H1 (cell line): ENCODE measurements around the gene PERCC1. TPM values are rescaled to one million over a fixed set of nuclear protein-coding genes. Genes with fewer than 3 reads are reported as not detected.

Experiments
- CTCF ChIA-PET: fragments of 300-600 bp; sonication (Branson Sonifier 250); formaldehyde crosslinking; loops from one replicate; lab custom pipeline; 2021; ENCODE audit not compliant: partially characterized antibody; lab: Charles Lee
- POLR2A ChIA-PET: fragments of 300-600 bp; sonication (Branson Sonifier 250); formaldehyde crosslinking; loops from one replicate; lab custom pipeline; 2021; ENCODE audit warnings: inconsistent platforms; ENCODE audit not compliant: partially characterized antibody; lab: Charles Lee
- DNase-seq, 2 experiments: peaks; one replicate each; pipeline versions ENCODE4 v3.0.0 to v3.0.0-alpha.2; 2010 to 2022; ENCODE audit warnings: low spot score in 2 of 2, low read depth in 1 of 2, mixed read lengths in 1 of 2
- FAIRE-seq: peaks from 2 replicates; lab custom pipeline; 2011; peaks lifted over from hg19 to GRCh38; lab: Jason Lieb, UNC
- H2AFZ ChIP-seq: 2 replicates; pipeline ENCODE4 v1.8.1; 2012; ENCODE audit warnings: low read length, inconsistent platforms
- H2AK5ac ChIP-seq: 2 replicates; pipeline ENCODE4 v1.6.1; 2013; ENCODE audit warnings: low read depth, low read length
- H2BK120ac ChIP-seq: replicated peaks from 2 replicates; pipeline ENCODE3; 2013; ENCODE audit warnings: low read depth, low read length, inconsistent platforms
- H2BK12ac ChIP-seq: 2 replicates; pipeline ENCODE4 v1.6.1; 2013; ENCODE audit warnings: low read depth, low read length
- H2BK15ac ChIP-seq: 2 replicates; pipeline ENCODE4 v1.6.1; 2013; ENCODE audit warnings: low read length
- H2BK20ac ChIP-seq: 2 replicates; pipeline ENCODE4 v1.6.1; 2013; ENCODE audit warnings: low read length
- H2BK5ac ChIP-seq: 2 replicates; pipeline ENCODE4 v1.6.1; 2013; ENCODE audit warnings: low read depth, low read length
- H3K14ac ChIP-seq: 2 replicates; pipeline ENCODE4 v1.6.1; 2013; ENCODE audit warnings: inconsistent platforms; ENCODE audit not compliant: insufficient read length
- H3K18ac ChIP-seq: 2 replicates; pipeline ENCODE4 v1.6.1; 2013; ENCODE audit warnings: low read length; ENCODE audit errors: extremely low read depth
- H3K23ac ChIP-seq: 2 replicates; pipeline ENCODE4 v1.6.1; 2013; ENCODE audit warnings: inconsistent platforms; ENCODE audit not compliant: insufficient read length
- H3K23me2 ChIP-seq: 2 replicates; pipeline ENCODE4 v1.6.1; 2013; ENCODE audit warnings: low read depth, low read length
- H3K27ac ChIP-seq: 2 replicates; pipeline ENCODE4 v1.6.1; 2011; ENCODE audit warnings: low read depth, low read length, inconsistent platforms
- H3K27me3 ChIP-seq, 4 experiments: replicated peaks in 1 of 4; 1 replicate in 1 of 4; 2 replicates in 3 of 4; pipeline versions ENCODE4 v1.6.1 to v1.8.1; 2011 to 2013; ENCODE audit warnings: low read length in 3 of 4, mild to moderate bottlenecking in 3 of 4, inconsistent platforms in 2 of 4, mixed read lengths in 2 of 4, moderate library complexity in 1 of 4; ENCODE audit not compliant: control insufficient read depth in 3 of 4, insufficient read depth in 3 of 4; ENCODE audit errors: extremely low read depth in 1 of 4
- H3K36me3 ChIP-seq, 4 experiments: 2 replicates each; pipeline versions ENCODE4 v1.6.1 to v1.8.1; 2011 to 2013; ENCODE audit warnings: mild to moderate bottlenecking in 4 of 4, low read length in 3 of 4, moderate library complexity in 2 of 4, control low read depth in 1 of 4, inconsistent platforms in 1 of 4; ENCODE audit not compliant: insufficient read depth in 4 of 4, control insufficient read depth in 2 of 4
- H3K4ac ChIP-seq: replicated peaks from 2 replicates; pipeline ENCODE3; 2013; ENCODE audit warnings: low read length, low read depth, mixed read lengths, inconsistent platforms; ENCODE audit not compliant: insufficient read length
- H3K4me1 ChIP-seq, 4 experiments: replicated peaks in 1 of 4; 1 replicate in 1 of 4; 2 replicates in 3 of 4; pipeline versions ENCODE4 v1.6.1 to v1.8.1; 2011 to 2013; ENCODE audit warnings: low read length in 3 of 4, inconsistent platforms in 2 of 4, mixed read lengths in 1 of 4; ENCODE audit not compliant: insufficient read depth in 4 of 4, control insufficient read depth in 3 of 4
- H3K4me2 ChIP-seq, 2 experiments: 2 replicates each; pipeline versions ENCODE4 v1.6.1 to v1.8.1; 2011 to 2013; ENCODE audit warnings: low read depth in 2 of 2, low read length in 2 of 2, control low read depth in 1 of 2, inconsistent platforms in 1 of 2, mild to moderate bottlenecking in 1 of 2; ENCODE audit not compliant: insufficient read depth in 1 of 2
- H3K4me3 ChIP-seq, 4 experiments: fragments of 200-600, 300-600 bp in 1 of 4; sonication (generic), shearing (Covaris generic), sonication (Bioruptor Twin) in 1 of 4; 2 replicates each; pipeline versions ENCODE4 v1.5.1 to v1.8.1; 2011 to 2016; ENCODE audit warnings: low read length in 4 of 4, low read depth in 3 of 4, control low read depth in 2 of 4, inconsistent platforms in 2 of 4, mild to moderate bottlenecking in 2 of 4, mixed read lengths in 1 of 4, moderate library complexity in 1 of 4; ENCODE audit not compliant: insufficient read depth in 2 of 4; ENCODE audit errors: extremely low read depth in 1 of 4
- H3K56ac ChIP-seq: replicated peaks from 2 replicates; pipeline ENCODE3; 2013; ENCODE audit warnings: low read depth, mild to moderate bottlenecking, mixed read lengths, low read length, inconsistent platforms; ENCODE audit not compliant: insufficient read length
- H3K79me1 ChIP-seq: 2 replicates; pipeline ENCODE4 v1.6.1; 2013; ENCODE audit warnings: low read depth, low read length, control low read depth
- H3K79me2 ChIP-seq, 2 experiments: 2 replicates each; pipeline versions ENCODE4 v1.6.1 to v1.8.1; 2012 to 2013; ENCODE audit warnings: low read length in 2 of 2, mild to moderate bottlenecking in 2 of 2, inconsistent platforms in 1 of 2; ENCODE audit not compliant: insufficient read depth in 2 of 2, control insufficient read depth in 1 of 2
- H3K9ac ChIP-seq, 4 experiments: replicated peaks in 1 of 4; 1 replicate in 1 of 4; 2 replicates in 3 of 4; pipeline versions ENCODE4 v1.6.1 to v1.8.1; 2011 to 2013; ENCODE audit warnings: low read depth in 3 of 4, low read length in 3 of 4, control low read depth in 2 of 4, mild to moderate bottlenecking in 2 of 4, moderate library complexity in 2 of 4, inconsistent platforms in 1 of 4; ENCODE audit errors: extremely low read depth in 1 of 4
- H3K9me3 ChIP-seq, 2 experiments: 2 replicates each; pipeline versions ENCODE4 v1.6.1 to v1.8.1; 2012 to 2013; ENCODE audit warnings: mild to moderate bottlenecking in 2 of 2, moderate library complexity in 2 of 2, control low read depth in 1 of 2, inconsistent platforms in 1 of 2, low read depth in 1 of 2, low read length in 1 of 2, mixed read lengths in 1 of 2; ENCODE audit not compliant: insufficient read depth in 2 of 2
- H4K20me1 ChIP-seq, 2 experiments: replicated peaks in 1 of 2; 2 replicates each; pipeline versions ENCODE3 to v1.8.1; 2011 to 2013; ENCODE audit warnings: inconsistent platforms in 2 of 2, low read length in 2 of 2, mild to moderate bottlenecking in 1 of 2; ENCODE audit not compliant: insufficient read depth in 2 of 2, control insufficient read depth in 1 of 2
- H4K5ac ChIP-seq: 2 replicates; pipeline ENCODE4 v1.6.1; 2013; ENCODE audit warnings: low read length, low read depth, mixed read lengths, inconsistent platforms; ENCODE audit not compliant: insufficient read length
- H4K8ac ChIP-seq: 2 replicates; pipeline ENCODE4 v1.8.0; 2013; ENCODE audit warnings: mild to moderate bottlenecking, moderate library complexity, low read length, inconsistent platforms; ENCODE audit not compliant: insufficient read depth; ENCODE audit errors: extremely low read depth
- H4K91ac ChIP-seq: replicated peaks from 2 replicates; pipeline ENCODE3; 2013; ENCODE audit warnings: low read length, mixed read lengths, inconsistent platforms; ENCODE audit not compliant: insufficient read length
- BCL11A ChIP-seq, 2 experiments: IDR thresholded peaks; one replicate each; pipeline ENCODE4 v1.6.1; 2011; ENCODE audit warnings: low read depth in 2 of 2, low read length in 2 of 2, mild to moderate bottlenecking in 2 of 2
- EP300 ChIP-seq, 2 experiments: IDR thresholded peaks; 1 replicate in 1 of 2; 2 replicates in 1 of 2; pipeline ENCODE4 v1.6.1; 2011 to 2012; ENCODE audit warnings: low read depth in 2 of 2, low read length in 2 of 2, mild to moderate bottlenecking in 2 of 2, borderline replicate concordance in 1 of 2, inconsistent platforms in 1 of 2, moderate library complexity in 1 of 2
- MAFK ChIP-seq: IDR thresholded peaks from 2 replicates; pipeline ENCODE4 v1.6.1; 2012; ENCODE audit warnings: low read depth, mild to moderate bottlenecking, improper control_type of control experiment, low read length
- RFX5 ChIP-seq: IDR thresholded peaks from 2 replicates; pipeline ENCODE4 v1.6.1; 2011; ENCODE audit warnings: low read depth, low read length, improper control_type of control experiment, borderline replicate concordance
- SIX5 ChIP-seq: IDR thresholded peaks from 2 replicates; pipeline ENCODE4 v1.6.1; 2011; ENCODE audit warnings: mild to moderate bottlenecking, low read depth, low read length
- SRF ChIP-seq: IDR thresholded peaks from 2 replicates; pipeline ENCODE4 v1.6.1; 2011; ENCODE audit warnings: mild to moderate bottlenecking, low read depth, low read length, moderate library complexity
- SUZ12 ChIP-seq: fragments of 200-600 bp; sonication (generic); IDR thresholded peaks from 2 replicates; pipeline ENCODE4 v1.6.1; 2012; ENCODE audit warnings: mild to moderate bottlenecking, inconsistent platforms, low read length, moderate library complexity, mixed read lengths
- ZNF274 ChIP-seq: IDR thresholded peaks from 2 replicates; pipeline ENCODE4 v1.7.0; 2012; ENCODE audit warnings: low read length, borderline replicate concordance; ENCODE audit errors: extremely low read depth
- WGBS, 2 experiments: shearing (Covaris generic) in 1 of 2; methylation state at CpG; one replicate each; pipeline versions ENCODE4 v1.1.6 to v1.1.7; 2013 to 2015; ENCODE audit warnings: low lambda C conversion rate in 2 of 2, mixed read lengths in 2 of 2, inconsistent platforms in 1 of 2, low coverage in 1 of 2, missing lambda C conversion rate in 1 of 2; ENCODE audit not compliant: insufficient replicate concordance in 2 of 2, insufficient coverage in 1 of 2, insufficient read length in 1 of 2; ENCODE audit errors: extremely low coverage in 1 of 2, missing lambda C conversion rate in 1 of 2; 5-methylcytosine and 5-hydroxymethylcytosine counted together
- polyA plus RNA-seq, 7 experiments: library from polyadenylated mRNA; depleted of rRNA in 3 of 7; stranded (reverse) in 5 of 7; unstranded in 2 of 7; fragments of >200 nt in 5 of 7; fragments of 200-250 nt in 2 of 7; gene quantifications; 1 replicate in 5 of 7; 2 replicates in 1 of 7; 4 replicates in 1 of 7; pipeline versions ENCODE4 v1.2.1 to v1.2.3, GENCODE V29; 2011 to 2013; ENCODE audit warnings: missing spikeins in 2 of 7, mixed read lengths in 2 of 7
- total RNA-seq: library from RNA; stranded (reverse); fragmentation: NEBNext Ultra II Directional; extraction: Animal tissue kit (Norgen Biotek cat#: 25700); gene quantifications from 2 replicates; pipeline ENCODE4 v1.2.1, GENCODE V29; 2021
- TF ChIP-seq, protein P1 (sequence below): IDR thresholded peaks from 2 replicates; pipeline ENCODE4 v1.6.1; 2011; ENCODE audit warnings: low read depth, mild to moderate bottlenecking, low read length; ENCODE audit not compliant: insufficient read depth

Gene PERCC1
- total and polyA plus RNA-seq, 2 of the 8 experiments (the other 6 are each of a cell fraction or from before 2014, with no cell fraction given): not detected

DNA sequence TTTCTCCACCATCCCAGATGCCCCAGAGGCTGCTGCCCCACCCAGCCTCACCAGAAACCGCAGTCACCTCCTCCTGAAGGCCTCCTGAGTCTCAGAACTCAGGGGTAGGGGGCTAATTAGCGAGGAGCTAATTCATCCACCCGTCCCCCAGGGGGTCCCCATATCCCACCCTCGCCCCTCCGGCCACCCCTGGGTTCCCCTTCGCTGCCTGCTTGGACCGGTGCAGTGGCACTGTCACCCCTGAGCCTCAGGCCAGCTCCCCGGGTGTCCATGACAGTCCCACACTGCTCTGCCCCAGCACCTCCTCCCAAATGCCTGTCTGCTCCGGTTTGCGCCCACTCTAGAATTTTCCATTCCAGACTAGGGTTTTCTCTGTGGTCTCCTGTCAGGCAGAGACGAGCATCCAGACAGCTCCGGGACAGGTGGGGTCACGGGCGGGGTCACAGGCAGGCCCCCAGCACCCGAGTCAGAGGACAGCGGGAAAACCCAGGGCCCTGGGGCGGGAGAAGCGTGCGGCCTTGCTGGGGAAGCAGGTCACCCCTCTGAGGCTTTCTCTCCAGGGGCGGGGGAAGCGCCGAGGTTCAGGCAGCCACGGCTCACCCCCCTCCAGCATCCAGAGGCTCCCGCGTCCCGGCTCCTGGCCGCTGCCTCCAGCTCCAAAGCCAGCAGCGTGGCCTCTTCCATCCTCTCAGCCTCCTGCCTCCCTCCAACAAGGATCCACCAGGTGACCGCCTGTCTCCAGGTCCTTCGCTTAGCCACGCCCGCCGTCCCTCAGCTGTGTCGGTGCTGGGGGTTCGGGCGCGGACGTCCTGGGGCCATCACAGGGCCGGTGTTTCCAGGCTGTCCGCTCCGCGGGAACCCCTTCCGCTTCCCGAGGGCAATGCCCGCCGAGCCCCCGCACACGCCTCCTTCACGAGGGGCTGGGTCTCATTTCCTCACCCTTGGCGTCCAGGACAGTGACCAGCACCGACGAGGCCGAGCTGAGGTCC is 3.1 kb upstream of the PERCC1 start:
- Histone ChIP-seq H2BK12ac (0 out of 2 replicates have a peak overlapping the region, but pooled peaks have one; percentile 27), H3K18ac (no peak overlapping the region), H3K9me3 (no peaks in the 10 kb centered on the region), H2BK15ac (no peak overlapping the region), H3K14ac (no peak overlapping the region), H4K8ac (peak overlapping the region; percentile 97), H2BK5ac (peak overlapping the region; percentile 60; the same call in 1 of the 2 replicates), H3K23me2 (no peaks in the 10 kb centered on the region), H2AFZ (no peak overlapping the region), H3K4me1 (no peaks in the 10 kb centered on the region; a peak in 2 of 7 replicates), H3K27ac (no peak overlapping the region), H3K79me1 (no peaks in the 10 kb centered on the region), H3K23ac (no peak overlapping the region), H3K4ac (peak overlapping the region; percentile 69), H2BK20ac (peak overlapping the region; percentile 18; the same call in 1 of the 2 replicates), H3K56ac (no peak overlapping the region), H4K91ac (peak overlapping the region; percentile 74), H3K4me2 (no peak overlapping the region), H4K5ac (no peak overlapping the region), H2AK5ac (no peak overlapping the region), H4K20me1 (no peaks in the 10 kb centered on the region), H3K79me2 (no peaks in the 10 kb centered on the region), H3K36me3 (no peaks in the 10 kb centered on the region), H2BK120ac (no peak overlapping the region), H3K4me3 (no peak overlapping the region), H3K9ac (no peak overlapping the region), H3K27me3 (no peaks in the 10 kb centered on the region)
- WGBS, 2 experiments: 95% methylated on average over 33 of the region's 53 CpGs; no CpG with 5 or more reads in 1 of the 2 experiments
- DNase-seq (peak in 1 of 2 experiments; percentile 44), FAIRE-seq (no peak)
- POLR2A ChIA-PET: interaction anchor here (0.7 to 4.3 kb wide), 8 partner anchors 7 to 95 kb away, joined by 3 to 22 read pairs (median 4); partner anchors contain the start of genes CCDC154 and UQCC4
- CTCF ChIA-PET: interaction anchor here (1.2 to 3.9 kb wide), 13 partner anchors 11 to 127 kb away, joined by 3 to 30 read pairs (median 4); partner anchors contain the start of gene CCDC154
- TF ChIP-seq RFX5 (no peak), SRF (no peak), SUZ12 (no peak), BCL11A (IDR thresholded peaks at IDR 0.05; ENCODE audit: low read depth in 2 of 2, low read length in 2 of 2) (no peak), MAFK (no peak), ZNF274 (no peak), EP300 (IDR thresholded peaks at IDR 0.05; ENCODE audit: borderline replicate concordance in 1 of 2, low read depth in 2 of 2, low read length in 2 of 2) (no peak), SIX5 (no peak)
- TF ChIP-seq, protein P1, sequence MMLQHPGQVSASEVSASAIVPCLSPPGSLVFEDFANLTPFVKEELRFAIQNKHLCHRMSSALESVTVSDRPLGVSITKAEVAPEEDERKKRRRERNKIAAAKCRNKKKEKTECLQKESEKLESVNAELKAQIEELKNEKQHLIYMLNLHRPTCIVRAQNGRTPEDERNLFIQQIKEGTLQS: no peak
